GM12864 (cell line): ENCODE measurements around the gene KCNAB1.
"Not testable (repeated sequence)": the region's sequence is repeated elsewhere in the genome, so short reads cannot be mapped to it uniquely, and the experiment has no call there.

Source experiments
- DNase-seq: peaks from one replicate; pipeline ENCODE4 v3.0.0-alpha.2; 2011; ENCODE audit warnings: low read depth
- H3K4me3 ChIP-seq: 2 replicates; pipeline ENCODE4 v1.5.1; 2011; ENCODE audit warnings: mild to moderate bottlenecking, low read depth, low read length, control low read depth
- CTCF ChIP-seq: IDR thresholded peaks from 2 replicates; pipeline ENCODE4 v1.5.1; 2011; ENCODE audit warnings: low read depth, mild to moderate bottlenecking, moderate library complexity, low read length, control low read depth, inconsistent platforms; ENCODE audit errors: missing control alignments

Gene KCNAB1

DNA sequence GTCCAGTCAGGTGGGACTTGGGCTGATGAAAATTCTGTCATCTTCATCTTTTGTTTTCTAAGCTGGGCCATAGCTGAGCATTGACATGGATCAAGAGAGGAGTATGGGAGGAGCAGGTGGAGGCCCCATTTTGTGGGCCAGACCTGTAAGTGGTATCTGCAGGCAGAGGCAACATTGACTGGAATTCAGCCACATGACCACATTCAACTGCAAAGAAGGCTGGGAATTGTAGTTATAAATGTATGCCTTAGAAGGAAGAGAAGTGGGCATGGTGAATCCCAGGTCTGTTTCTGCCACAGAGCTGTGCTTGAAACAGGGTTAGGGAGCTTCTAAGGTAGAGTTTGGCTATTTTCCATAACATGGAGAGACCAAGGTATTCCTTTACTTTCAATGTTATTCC, 11.4 kb downstream of the KCNAB1 start:
- no peak overlapping the region for H3K4me3 ChIP-seq
- no peak for DNase-seq
- TF ChIP-seq CTCF: no peak

DNA sequence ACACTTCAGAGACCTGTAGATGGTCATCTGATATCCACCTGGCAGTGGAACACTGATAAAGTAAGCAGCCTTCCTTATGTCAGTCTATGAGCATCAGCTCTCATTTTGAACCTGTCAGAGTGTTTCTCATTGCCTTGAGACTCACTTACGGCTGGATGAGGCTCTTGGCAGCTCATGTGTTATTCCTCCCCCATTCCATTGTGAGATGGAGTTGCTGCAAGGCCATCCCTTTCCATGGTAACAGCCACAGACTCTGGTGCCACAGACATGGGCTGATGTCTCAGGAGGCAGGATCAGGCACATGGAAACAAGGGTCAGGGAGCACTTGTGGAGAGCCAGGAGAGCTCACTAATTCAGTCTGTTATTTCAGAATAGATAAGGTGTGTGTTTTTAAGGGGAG, 11.9 kb downstream of the KCNAB1 start:
- no peak for DNase-seq
- H3K4me3 ChIP-seq: no peak overlapping the region
- no peak for TF ChIP-seq CTCF

DNA sequence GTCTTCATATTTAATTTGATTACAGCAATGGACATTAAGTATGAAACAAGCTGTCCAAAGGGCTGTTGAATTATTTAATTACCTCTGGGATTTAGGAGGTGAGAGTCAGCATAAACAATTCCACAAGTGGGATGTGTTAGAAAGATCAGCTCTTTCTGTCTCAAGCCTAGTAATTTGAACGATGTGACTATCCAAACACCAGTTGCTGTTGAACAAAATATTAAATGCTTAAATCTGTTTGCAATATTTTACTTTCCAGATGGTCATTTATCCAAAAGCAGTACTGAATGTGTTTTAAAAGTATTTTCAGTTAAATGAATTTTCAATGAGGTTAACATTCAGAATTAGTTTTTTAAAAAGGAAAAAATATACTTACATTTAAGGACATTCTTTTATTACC, 12.7 kb downstream of the KCNAB1 start:
- no peak for DNase-seq
- TF ChIP-seq CTCF: no peak

GRCh38 chr3:156135921-156136638, 15.7 kb downstream of the KCNAB1 start:
- peak; percentile 27 for TF ChIP-seq CTCF
- no peak for DNase-seq
- H3K4me3 ChIP-seq: no peak overlapping the region

More for the DNA sequence above, 12.7 kb downstream of the KCNAB1 start:
- no peak overlapping the region for H3K4me3 ChIP-seq

GRCh38 chr3:156137397-156137796, 17.0 kb downstream of the KCNAB1 start:
- not testable (repeated sequence) for H3K4me3 ChIP-seq, DNase-seq

GRCh38 chr3:156140001-156140595, 19.7 kb downstream of the KCNAB1 start:
- DNase-seq: no peak
- H3K4me3 ChIP-seq: no peak overlapping the region
- TF ChIP-seq CTCF: no peak

- TF ChIP-seq CTCF: no peak
- no peak for DNase-seq
- H3K4me3 ChIP-seq: no peak overlapping the region
Observed at GRCh38 chr3:156142702-156143101, 22.3 kb downstream of the KCNAB1 start.
